HG03175 (cell line): ENCODE data around the gene GAK.

Experiments used
- ATAC-seq: cut with Tn5 transposase; IDR thresholded peaks from one replicate; pipeline ENCODE4 v1.9.1; 2021; ENCODE audit warnings: mild to moderate bottlenecking, moderate library complexity; ENCODE audit not compliant: unreplicated experiment

The GAK gene

DNA sequence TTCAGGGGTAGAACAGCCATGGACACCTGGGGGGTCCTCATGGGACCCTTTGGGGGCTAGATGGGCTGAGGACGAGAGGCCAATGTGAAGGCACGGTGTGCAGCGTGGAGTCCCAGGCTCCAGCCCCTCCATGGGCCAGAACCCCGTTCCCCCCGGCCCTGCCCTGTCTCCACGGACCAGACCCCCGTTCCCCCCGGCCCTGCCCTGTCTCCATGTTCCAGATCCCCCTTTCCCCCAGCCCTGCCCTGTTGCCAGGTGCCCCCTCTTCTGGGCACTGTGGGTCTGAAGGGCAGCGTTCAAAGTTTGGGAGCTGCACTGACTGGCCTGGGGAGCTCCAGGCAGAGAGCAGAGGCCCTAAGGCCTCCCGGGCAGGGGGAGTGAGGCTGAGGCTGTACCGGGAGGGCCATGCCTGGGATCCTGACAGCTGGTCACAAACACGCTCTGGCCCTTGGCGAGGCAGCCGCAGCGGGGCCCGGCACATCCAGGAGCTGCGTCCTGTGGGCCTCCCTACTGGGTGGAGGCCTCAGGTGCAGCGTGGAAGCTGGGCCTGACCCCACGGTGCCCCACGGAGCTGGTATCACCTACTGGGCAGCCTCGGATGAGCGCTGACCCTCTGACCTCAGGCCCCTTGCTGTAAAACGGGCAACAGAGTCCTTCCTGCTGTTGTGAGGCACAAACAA, 32.4 kb upstream of the GAK start:
- ATAC-seq, result no peak

DNA sequence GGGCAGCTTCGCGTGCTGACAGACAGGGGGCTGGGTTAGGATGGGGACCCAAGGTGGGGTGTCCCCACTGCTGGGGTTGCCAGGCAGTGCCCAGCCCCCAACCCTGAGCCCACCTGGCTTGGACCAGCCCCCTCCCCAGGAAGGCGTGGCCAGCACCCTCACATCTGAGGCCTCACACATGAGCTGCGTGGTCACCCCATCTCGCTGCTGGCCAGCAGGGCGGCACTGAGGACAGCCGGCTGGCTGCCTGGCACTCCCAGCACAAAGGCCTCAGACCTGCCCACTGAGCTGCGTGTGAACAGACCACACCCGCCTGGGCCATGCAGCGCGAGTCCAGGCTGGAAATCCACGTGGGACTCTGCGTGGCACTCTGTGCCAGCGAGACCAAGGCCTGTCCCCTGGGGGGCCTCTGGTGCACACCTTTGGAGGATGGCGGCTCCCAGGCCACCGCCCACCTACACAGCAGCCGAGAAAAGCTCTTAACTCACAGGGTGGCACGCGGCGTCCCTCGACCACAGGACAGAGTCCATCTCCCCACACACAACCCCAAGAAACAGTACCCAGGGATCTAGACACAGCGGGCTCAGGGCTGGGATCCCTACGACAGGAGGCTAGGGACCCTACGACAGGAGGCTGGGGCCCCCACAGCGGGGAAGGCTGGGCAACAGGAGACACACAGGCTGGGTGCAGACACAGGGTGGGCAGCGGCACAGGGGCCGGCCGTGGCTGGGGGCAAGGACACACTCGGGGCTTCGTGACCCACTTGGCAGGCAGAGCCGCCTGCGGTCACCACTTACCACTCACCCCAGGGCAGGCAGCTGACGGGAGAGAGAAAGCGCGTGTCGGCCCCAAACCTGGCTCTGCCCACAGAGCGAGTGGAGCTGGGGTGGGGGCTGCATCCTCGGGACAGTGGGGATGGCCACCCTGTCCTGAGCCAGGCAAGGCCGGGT, 31.4 kb upstream of the GAK start:
- ATAC-seq, result no peak

DNA sequence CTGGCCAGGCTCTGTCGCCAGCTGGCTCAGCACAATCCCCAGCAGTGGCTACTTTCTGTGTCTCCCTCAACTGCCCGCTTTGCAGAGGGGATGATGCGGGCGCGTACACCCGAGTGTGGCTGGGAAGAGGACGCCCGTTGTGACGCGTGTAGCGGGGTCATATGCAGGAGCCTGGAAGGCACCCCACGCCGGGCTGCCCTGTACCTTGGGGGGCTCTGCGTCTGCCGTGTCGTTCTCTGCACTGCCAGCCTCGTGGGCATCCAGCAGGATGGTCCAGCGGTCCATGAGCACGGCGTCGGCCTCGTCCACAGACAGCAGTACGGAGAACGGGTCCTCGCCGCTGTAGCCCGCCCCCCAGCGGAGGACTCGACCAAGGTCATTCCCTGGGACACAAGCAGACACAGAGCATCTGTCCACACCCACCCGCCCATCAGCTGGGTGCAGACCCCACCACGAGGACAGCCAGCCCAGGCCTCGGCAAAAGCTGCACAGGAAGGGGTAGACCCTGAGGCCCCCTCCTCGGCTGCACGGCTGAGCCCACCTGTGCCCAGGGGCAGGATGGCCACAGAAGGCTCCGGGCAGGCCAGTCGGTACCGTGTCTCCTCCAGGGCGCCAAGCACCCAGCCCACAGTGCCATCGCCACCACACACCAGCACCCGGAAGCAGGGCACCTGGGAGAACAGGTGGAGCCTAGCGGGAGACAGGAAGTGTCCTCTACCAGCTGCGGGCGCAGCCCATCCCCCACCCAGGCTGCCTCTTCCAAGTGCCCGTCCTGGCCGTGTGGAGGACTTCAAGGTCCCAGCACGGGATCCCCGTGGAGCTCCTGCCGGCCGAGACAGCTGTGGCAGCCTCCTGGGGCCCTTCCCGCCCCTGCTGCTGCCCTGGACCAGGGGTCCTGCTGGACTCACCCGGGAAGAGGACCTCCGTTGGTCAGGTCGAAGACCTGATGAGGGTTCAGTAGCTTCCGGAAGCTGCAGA, 30.4 kb upstream of the GAK start:
- ATAC-seq, result no peak

DNA sequence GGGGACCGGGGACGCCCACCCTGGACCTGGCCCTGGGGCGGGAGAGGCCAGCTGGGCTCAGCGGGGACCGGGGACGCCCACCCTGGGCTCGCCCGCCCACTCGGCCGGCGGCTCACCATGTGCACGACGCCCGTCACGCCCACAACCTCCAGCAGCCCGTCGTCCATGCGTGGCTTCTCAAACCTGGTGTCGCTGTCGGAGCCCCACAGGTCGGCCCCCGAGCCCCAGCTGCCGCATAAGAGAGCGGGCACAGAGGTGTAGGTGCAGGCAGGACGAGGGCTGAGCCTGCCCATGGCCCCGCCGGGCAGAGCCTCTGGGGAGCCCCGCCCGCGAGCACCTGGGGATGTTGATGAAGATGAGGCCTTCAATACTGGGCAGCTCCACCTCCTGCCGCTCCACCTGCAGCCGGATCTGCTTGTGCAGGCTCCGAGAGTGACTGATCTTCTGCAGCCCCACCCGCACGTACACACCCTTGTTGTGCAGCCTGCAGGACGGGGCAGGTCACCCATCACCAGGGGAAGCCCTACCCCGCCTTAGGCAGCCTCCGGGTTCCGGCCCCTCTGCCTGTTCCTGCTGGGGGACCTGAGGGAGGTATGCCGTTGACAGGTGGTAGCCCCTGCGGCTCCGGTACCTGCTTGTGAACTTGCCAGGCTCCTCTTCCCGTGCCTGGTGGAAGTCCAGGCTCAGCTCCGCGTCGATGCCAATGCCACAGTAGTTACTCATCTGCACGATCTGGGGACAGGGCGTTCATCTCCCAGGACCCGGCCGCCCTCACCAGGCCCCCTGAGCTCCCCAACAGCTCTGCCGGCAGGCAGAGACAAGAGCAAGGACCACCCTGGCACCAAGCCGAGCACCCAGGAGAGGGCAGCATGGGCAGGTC, 29.5 kb upstream of the GAK start:
- ATAC-seq, result no peak

DNA sequence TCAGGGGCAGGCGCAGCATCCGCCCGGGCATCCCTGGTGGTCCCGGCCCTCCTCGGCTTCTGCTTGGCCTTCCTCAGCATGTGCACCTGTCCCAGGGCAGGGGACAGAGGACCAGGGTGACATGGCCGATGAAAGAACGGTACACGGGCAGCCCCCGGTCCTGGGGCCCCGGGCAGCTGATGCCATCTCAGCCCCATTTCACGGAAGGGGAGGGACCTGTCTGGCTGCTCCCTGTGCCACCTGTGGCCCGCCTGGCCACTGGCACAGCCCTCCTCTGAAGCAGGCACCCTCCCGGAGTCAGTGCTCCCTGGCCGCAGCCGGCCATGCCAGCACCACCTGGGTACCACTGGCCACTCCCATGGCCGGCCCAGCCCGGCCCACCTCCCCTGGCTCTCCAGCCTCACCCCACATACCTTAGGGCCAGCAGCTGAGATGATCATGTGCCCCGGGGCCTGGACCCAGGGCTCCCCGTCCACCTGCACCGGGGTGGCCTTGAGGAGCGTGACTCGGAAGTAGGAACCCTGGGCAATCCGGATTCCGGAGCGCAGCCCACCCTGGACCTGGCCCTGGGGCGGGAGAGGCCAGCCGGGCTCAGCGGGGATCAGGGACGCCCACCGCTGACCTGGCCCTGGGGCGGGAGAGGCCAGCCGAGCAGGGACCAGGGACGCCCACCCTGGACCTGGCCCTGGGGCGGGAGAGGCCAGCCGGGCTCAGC, 28.7 kb upstream of the GAK start:
- ATAC-seq, result no peak

DNA sequence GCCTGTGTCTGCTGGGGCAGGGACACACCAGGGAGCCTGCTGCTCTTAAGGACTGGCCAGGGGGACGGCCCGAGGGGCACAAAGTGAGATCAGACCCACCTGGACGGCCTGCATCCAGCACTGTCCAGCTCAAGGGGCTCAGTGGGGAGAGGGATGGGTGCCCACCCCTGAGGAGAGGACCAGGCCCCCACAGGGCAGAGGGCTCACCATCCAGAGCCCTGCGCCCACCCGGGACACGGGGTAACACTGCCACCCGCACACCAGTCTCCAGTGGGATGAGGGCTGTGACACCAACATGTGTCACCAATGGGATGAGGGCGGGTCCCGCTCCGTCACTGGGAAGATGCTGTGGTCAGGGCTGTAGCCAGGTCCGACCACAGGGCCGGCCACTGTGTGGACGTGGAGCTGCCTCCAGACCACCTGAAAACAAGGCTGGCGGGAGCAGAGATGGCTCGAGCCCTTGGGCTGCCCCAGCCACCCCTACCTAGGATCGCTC, 28.1 kb upstream of the GAK start:
- no peak for ATAC-seq

DNA sequence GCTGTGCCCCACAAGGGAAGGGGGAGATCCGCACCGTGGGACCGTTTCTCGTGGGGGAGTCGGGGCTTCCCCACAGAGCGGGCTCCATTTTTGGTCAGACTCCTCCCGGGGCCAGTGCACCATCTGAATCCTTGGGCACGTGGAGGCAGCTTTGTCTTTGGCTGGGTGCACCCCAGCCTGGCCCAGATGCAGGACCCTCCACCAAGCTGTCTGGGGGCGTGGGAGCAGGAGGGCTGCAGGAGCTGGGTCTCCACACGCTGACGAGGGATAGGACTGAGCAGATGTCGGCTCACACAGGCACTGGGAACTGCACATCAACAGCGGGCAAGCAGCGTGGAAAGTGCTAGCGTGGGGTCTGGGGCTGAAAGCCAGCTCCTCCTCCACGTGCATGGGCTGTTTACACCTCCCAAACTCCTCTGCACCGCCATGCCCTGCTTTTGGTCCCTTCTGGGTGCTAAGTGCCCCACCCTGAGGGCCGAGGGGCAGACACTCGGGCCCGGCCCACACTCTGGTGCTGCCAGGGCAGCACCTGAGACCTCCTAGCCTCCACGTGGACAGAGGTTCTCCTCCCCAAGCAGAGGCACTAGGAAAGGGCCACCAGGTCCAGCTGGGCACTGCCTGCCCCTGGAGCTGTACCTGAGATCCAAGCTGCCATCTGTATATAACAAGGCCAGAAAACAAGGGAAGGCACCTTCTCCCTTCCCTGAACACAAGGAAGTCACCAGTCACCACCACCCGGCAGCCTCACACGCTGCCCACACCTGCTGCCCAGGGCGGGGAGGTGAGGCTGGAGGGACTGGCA, 27.4 kb upstream of the GAK start:
- ATAC-seq, result no peak

DNA sequence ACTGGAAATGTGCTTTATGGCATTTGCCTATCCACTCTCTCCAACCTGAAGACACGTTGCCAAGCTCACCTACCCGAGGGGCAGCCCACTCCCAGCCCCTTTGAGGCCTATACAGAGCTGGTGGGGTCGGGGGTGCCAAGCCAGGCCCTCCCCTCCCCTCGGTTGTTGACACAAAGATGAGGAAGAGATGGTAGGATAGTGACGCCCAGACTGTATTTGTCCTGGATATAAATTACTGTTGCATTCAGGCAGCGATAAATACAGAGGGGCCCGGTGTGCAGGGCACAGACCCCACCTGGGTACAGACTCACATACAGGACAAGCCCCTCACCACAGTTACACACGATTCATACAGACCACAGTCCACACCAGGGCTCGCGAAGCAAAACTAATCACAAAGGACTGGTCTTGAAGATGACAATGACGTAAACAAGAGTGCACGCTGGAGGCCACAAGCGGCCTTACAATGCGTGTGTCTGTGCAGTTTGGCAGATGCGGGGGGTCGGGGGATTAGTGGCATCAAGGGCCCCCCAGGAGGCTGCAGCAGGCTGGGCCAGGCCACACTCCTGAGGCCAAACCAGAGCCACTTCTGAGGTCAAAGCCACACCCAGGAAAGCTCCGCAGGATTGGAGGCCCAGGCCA, 26.7 kb upstream of the GAK start:
- ATAC-seq, result no peak

DNA sequence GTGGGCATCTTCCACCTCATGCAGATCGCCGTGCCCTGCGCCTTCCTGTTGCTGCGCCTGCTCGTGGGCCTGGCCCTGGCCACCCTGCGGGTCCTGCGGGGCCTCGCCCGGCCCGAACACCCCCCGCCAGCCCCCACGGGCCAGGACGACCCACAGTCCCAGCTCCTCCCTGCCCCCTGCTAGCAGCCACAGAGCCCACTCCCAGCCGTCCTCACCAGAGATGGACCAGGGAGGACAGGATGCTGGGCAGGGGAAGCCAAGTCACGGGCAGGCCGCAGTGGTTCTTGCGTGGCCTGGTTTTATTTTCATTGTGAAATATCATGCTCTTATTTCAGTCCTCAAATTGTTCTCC, 26.2 kb upstream of the GAK start:
- ATAC-seq, result no peak

DNA sequence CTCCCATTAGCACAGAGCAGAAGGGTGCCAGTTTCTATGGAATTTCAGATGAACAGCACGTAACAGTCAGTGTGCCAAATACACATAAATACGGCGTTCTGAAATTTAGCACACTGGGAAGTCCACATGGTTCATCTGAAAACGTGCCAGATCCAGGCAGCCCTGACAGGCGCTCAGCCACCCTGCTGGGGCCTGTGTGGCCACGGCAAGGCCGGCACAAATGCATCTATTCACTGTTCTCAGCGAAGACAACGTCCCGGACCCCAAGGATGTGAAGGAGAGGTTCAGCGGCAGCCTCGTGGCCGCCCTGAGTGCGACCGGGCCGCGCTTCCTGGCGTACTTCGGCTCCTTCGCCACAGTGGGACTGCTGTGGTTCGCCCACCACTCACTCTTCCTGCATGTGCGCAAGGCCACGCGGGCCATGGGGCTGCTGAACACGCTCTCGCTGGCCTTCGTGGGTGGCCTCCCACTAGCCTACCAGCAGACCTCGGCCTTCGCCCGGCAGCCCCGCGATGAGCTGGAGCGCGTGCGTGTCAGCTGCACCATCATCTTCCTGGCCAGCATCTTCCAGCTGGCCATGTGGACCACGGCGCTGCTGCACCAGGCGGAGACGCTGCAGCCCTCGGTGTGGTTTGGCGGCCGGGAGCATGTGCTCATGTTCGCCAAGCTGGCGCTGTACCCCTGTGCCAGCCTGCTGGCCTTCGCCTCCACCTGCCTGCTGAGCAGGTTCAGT, 25.6 kb upstream of the GAK start:
- ATAC-seq, result no peak

DNA sequence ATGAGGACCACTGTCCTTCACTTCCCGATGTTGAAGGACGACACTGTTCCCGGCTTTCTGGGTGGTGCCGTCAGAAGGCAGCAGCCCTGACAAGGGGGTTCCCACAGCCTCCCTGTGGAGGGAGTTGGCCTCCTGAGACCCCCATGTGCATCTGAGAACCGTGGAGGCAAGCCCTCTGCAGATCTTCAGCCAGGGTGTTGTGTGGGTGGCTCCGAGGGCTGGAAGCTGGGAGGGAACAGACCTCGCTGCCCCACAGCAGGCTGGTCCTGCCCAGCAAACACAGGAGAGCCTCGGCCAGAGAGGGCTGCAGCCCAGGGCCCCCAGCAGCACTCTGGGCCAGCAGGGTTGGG, 25.1 kb upstream of the GAK start:
- ATAC-seq, result no peak

DNA sequence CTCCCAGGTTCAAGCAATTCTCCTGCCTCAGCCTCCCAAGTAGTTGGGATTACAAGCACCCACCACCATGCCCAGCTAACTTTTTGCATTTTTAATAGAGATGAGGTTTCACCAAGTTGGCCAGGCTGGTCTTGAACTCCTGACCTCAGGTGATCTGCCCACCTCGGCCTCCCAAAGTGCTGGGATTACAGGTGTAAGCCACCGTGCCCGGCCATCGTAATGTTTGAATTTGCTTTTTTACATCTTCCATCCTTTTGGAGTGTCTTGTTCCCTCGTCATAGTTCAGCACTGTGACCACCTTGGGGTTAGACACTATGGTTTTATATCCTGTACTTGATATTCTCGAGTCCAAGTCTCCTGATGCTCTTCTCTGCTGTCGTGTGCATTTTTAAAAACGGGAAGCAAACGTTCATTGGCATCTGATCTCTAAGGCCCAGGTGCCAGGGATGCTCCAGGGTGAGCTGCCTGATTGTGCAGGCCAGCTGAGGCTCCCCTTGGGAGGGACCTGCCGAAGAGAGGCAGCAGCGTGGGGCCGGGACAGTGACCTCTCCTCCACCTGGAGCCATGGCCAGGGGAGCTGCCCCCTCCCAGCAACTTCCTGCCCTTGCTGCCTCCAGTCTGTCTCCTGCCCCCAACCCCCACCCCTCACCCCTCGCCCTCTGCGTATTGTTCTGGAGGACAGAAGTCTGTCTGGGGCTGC, 24.6 kb upstream of the GAK start:
- no peak for ATAC-seq

DNA sequence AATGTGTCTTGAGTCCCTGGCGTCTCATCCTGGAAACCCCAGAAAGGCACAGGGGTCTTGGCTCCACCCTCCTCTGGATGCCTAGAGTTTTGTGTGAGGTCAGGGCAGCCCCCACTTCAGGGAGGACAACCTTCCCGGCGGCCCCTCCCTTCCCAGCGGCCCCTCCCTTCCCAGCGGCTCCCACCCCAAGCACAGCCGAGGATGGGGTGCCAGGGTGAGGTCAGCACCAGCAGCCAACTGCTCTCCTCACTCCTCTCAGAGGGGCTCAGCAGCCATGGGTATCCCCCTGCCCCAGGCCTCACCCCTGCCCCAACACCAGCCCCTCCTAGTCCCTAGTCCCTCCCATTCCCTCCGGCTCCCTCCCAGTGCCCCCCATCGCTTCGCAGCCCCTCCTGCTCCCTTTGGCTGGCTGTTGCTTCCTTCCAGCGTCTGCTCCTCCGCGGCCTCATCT, 23.8 kb upstream of the GAK start:
- no peak for ATAC-seq

DNA sequence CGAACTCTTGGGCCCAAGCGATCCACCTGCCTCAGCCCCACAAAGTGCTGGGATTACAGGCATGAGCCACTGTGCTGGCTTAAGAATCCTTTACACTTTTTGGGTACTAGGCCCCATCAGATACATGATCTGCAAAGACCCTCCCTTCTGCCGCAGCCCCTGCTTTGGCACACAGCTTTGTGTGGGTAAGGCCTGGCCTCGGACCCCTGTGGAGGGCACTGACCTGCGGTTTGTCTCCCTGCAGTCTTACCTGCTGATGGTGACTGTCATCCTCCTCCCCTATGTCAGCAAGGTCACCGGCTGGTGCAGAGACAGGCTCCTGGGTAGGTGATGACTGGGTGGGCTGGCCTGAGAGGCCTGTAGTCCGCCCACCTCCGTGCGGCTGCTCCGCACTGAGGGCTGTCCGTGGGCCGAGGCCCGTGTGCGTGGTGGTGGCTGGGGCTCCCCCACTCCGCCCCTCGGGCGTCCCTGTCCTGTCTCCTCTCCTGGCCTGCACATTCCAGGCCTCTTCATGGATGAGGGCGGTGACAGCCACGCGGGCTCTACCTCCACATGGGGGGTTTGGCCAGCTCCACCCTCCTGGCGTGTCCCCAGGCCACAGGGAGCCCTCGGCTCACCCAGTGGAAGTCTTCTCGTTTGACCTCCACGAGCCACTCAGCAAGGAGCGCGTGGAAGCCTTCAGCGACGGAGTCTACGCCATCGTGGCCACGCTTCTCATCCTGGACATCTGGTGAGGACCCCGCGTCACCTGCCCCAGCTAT, 23.2 kb upstream of the GAK start:
- ATAC-seq, result no peak

DNA sequence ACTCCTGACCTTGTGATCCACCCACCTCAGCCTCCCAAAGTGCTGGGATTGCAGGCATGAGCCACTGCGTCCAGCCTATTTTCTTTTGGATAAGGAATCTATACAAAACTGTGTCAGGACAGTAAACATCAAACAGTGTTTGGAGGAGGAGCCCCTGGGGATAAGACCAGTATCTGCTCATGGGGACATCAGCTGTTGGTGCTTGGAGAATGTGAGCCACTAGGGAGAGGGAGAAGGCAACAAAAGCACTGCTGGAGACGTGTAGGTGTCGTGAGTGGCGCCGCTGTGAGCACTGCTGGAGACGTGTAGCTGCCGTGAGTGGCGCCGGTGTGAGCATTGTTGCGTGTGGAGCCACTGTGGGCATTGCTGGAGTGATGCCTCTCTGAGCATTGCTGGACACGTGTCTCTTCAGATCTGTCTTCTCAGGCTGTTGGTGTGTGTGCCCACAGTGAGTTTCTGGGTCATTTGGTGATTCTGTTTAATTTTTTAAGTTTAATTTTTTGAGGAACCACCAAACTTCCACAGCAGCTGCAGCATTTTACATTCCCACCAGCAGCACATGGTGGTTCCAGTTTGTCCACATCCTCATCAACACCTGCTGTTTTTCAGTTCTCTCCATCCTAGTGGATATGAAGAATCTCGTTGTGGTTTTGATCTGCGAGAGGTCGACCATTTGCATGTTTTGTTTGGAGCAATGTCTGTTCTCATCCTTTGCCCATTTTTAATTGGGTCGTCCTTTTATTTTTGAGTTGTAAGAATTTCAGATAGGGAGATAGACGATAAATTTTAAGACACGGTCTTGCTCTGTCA, 22.3 kb upstream of the GAK start:
- ATAC-seq, result no peak
